Cardiac fibroblast (primary cell): ENCODE results near the gene CIAPIN1.

Experiments
- DNase-seq, 2 donors: peaks; one replicate each; pipeline versions ENCODE4 v3.0.0 to v3.0.0-alpha.2; 2010; ENCODE audit warnings: low read depth in 2 of 2
- H3K4me3 ChIP-seq, 2 donors: replicated peaks in 1 of 2; 1 replicate in 1 of 2; 2 replicates in 1 of 2; pipeline ENCODE4 v1.5.1; 2011; ENCODE audit warnings: low read depth in 2 of 2, low read length in 2 of 2, mild to moderate bottlenecking in 2 of 2, moderate library complexity in 1 of 2
- CTCF ChIP-seq: IDR thresholded peaks from one replicate; pipeline ENCODE4 v1.5.1; 2011; ENCODE audit warnings: low read depth, mild to moderate bottlenecking, low read length, inconsistent platforms

Gene CIAPIN1

GRCh38 chr16:57479976-57480753 is 33.0 kb upstream of the CIAPIN1 start:
- no peak for TF ChIP-seq CTCF
- peak; percentile 75 to 81 for DNase-seq
- peak overlapping the region; percentile 54 to 65 for H3K4me3 ChIP-seq

- H3K4me3 ChIP-seq = peak overlapping the region; percentile 54 to 65
- TF ChIP-seq CTCF = no peak
Observed at GRCh38 chr16:57479205-57479975, 32.2 kb upstream of the CIAPIN1 start.

GRCh38 chr16:57478396-57479204 is 31.4 kb upstream of the CIAPIN1 start:
- DNase-seq = no peak
- peak overlapping the region; percentile 54 to 65 for H3K4me3 ChIP-seq
- TF ChIP-seq CTCF = no peak

More at GRCh38 chr16:57479205-57479975, 32.2 kb upstream of the CIAPIN1 start:
- DNase-seq = peak; percentile 65 to 81

GRCh38 chr16:57477531-57478202 is 30.5 kb upstream of the CIAPIN1 start:
- DNase-seq = no peak
- TF ChIP-seq CTCF = no peak
- no peak overlapping the region for H3K4me3 ChIP-seq

GRCh38 chr16:57476546-57477410 is 29.6 kb upstream of the CIAPIN1 start:
- H3K4me3 ChIP-seq = no peak overlapping the region
- TF ChIP-seq CTCF = no peak
- DNase-seq = peak in 1 of 2 donors; percentile 10
